SK-N-DZ (cell line): ENCODE results near the gene EXOC1.

ENCODE experiments used
- DNase-seq: peaks from one replicate; pipeline ENCODE4 v3.0.0-alpha.2; 2015; ENCODE audit warnings: low spot score
- small RNA-seq, 2 experiments: library from RNA; depleted of rRNA; stranded (forward); fragments of <200 nt; gene quantifications; one replicate each; pipeline ENCODE3, GENCODE V24; 2014

EXOC1 gene

GRCh38 chr4:55951191-55951922, 97.9 kb downstream of the EXOC1 start:
- DNase-seq = no peak

Small RNA genes lying within 50 kb of the gene (small RNA-seq; reads per million reads assigned to genes)
- 0 reads per million in 2 experiments for gene RNU6-652P
